Natural killer cell (primary cell): ENCODE measurements around the gene MIF4GD. TPM values are rescaled to one million over a fixed set of nuclear protein-coding genes. Genes with fewer than 3 reads are reported as not detected.

Experiments used
- ATAC-seq, 3 donors: fragments of 150-1000 bp in 2 of 3; fragments of 200-7000 bp in 1 of 3; cut with Tn5 transposase; 1 replicate in 1 of 3; 2 replicates in 2 of 3; pipeline ENCODE4 v1.10.0; 2021; ENCODE audit warnings: mild to moderate bottlenecking in 2 of 3, moderate library complexity in 2 of 3
- DNase-seq, 2 donors: peaks; one replicate each; pipeline versions ENCODE4 v3.0.0 to v3.0.0-alpha.2; 2013 to 2021; ENCODE audit warnings: mixed read lengths in 1 of 2
- H3K27ac ChIP-seq: one replicate; pipeline ENCODE4 v1.5.1; 2013; ENCODE audit warnings: mild to moderate bottlenecking, low read length
- H3K27me3 ChIP-seq: one replicate; pipeline ENCODE4 v1.6.1; 2013; ENCODE audit warnings: low read length; ENCODE audit not compliant: control insufficient read depth, insufficient read depth
- H3K36me3 ChIP-seq: one replicate; pipeline ENCODE4 v1.6.1; 2013; ENCODE audit warnings: low read length; ENCODE audit not compliant: control insufficient read depth, insufficient read depth
- H3K4me1 ChIP-seq: one replicate; pipeline ENCODE4 v1.6.1; 2013; ENCODE audit warnings: low read length; ENCODE audit not compliant: control insufficient read depth, insufficient read depth
- H3K4me3 ChIP-seq: one replicate; pipeline ENCODE4 v1.5.1; 2013; ENCODE audit warnings: low read length
- H3K9me3 ChIP-seq: one replicate; pipeline ENCODE4 v1.6.1; 2013; ENCODE audit warnings: low read length; ENCODE audit not compliant: control insufficient read depth, insufficient read depth
- H3K27ac Mint-ChIP-seq, 2 donors: one replicate each; pipeline ENCODE4 v1.8.0; 2022; ENCODE audit warnings: mild to moderate bottlenecking in 2 of 2, mixed read lengths in 2 of 2, moderate library complexity in 1 of 2
- H3K27me3 Mint-ChIP-seq, 2 donors: one replicate each; pipeline ENCODE4 v1.8.0; 2022; ENCODE audit warnings: low read depth in 2 of 2, mixed read lengths in 2 of 2
- H3K36me3 Mint-ChIP-seq: one replicate; pipeline ENCODE4 v1.8.0; 2022; ENCODE audit warnings: mixed read lengths
- H3K4me1 Mint-ChIP-seq, 2 donors: one replicate each; pipeline ENCODE4 v1.8.0; 2022; ENCODE audit warnings: mixed read lengths in 2 of 2
- H3K4me3 Mint-ChIP-seq: one replicate; pipeline ENCODE4 v1.8.0; 2022; ENCODE audit warnings: mild to moderate bottlenecking, moderate library complexity, mixed read lengths
- H3K9me3 Mint-ChIP-seq, 2 donors: one replicate each; pipeline ENCODE4 v1.8.0; 2022; ENCODE audit warnings: mixed read lengths in 2 of 2
- WGBS: methylation state at CpG from one replicate; pipeline ENCODE4 v1.1.7; 2013; ENCODE audit warnings: missing lambda C conversion rate; ENCODE audit not compliant: insufficient coverage; 5-methylcytosine and 5-hydroxymethylcytosine counted together
- intact Hi-C: fragments of 100-400 bp; cut with micrococcal nuclease; formaldehyde crosslinking; loops from one replicate; pipeline ENCODE4 v1.14.2; 2022
- total RNA-seq, 4 donors: library from RNA; stranded (reverse); fragments of 120-200 nt in 1 of 4; gene quantifications; one replicate each; pipeline versions ENCODE4 v1.2.3 to v1.2.4, GENCODE V29; 2013 to 2022
- TF ChIP-seq, protein P1 (sequence below): fragments of 200-600 bp; IDR thresholded peaks from one replicate; pipeline ENCODE4 v1.8.0; 2022; ENCODE audit warnings: antibody characterized with exemption

Gene MIF4GD
- total RNA-seq, 3 donors from 2014 or later (not counting 1 experiment from before 2014, with no cell fraction given): 44.5 to 56.9 (median 50.3) TPM

DNA sequence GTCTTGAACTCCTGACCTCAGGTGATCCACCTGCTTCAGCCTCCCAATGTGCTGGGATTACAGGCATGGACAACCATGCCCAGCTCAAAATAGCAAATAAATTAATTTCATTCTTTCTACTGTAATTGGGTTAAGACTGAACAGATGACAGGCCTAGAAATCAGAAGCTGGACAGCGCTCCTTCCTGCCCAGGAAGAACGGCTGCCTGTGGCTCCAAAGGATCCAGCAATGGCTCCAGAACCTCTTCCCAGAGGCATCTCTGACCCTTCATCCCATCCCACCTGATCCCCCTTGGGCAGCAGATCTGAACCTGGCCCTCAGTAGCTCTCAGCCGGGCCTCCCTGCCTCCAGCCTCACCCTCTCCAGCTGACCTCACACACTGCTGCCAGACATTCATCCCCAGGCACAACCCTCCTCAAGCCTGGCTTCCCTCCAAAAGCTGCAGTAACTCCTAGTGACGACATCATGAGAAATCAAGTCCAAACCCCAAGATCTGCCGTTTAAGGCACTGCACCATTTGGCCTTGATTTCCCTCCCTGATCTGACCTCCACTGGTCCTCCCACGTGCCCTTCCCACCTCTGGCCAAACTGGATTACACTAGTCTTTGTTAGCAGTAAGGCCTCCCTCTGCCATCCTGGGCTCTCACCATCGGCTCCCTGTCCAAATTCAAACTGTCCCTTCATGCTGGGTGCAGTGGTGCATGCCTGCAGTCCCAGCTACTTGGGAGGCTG, 3.1 kb upstream of the MIF4GD start:
- ATAC-seq: no peak
- peaks cover 32% of the 10 kb centered on the region for H3K4me1 ChIP-seq
- no peak overlapping the region for H3K4me3 ChIP-seq
- peak in 1 of 2 donors; percentile 3 for DNase-seq
- H3K9me3 ChIP-seq: no peaks in the 10 kb centered on the region
- H3K4me3 Mint-ChIP-seq: peak overlapping the region; percentile 45
- TF ChIP-seq, protein P1, sequence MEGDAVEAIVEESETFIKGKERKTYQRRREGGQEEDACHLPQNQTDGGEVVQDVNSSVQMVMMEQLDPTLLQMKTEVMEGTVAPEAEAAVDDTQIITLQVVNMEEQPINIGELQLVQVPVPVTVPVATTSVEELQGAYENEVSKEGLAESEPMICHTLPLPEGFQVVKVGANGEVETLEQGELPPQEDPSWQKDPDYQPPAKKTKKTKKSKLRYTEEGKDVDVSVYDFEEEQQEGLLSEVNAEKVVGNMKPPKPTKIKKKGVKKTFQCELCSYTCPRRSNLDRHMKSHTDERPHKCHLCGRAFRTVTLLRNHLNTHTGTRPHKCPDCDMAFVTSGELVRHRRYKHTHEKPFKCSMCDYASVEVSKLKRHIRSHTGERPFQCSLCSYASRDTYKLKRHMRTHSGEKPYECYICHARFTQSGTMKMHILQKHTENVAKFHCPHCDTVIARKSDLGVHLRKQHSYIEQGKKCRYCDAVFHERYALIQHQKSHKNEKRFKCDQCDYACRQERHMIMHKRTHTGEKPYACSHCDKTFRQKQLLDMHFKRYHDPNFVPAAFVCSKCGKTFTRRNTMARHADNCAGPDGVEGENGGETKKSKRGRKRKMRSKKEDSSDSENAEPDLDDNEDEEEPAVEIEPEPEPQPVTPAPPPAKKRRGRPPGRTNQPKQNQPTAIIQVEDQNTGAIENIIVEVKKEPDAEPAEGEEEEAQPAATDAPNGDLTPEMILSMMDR: no peak
- H3K4me1 Mint-ChIP-seq: peaks cover 7 to 21% of the 10 kb centered on the region in 2 donors
- peaks cover 10% of the 10 kb centered on the region for H3K36me3 ChIP-seq
- no peaks in the 10 kb centered on the region for H3K9me3 Mint-ChIP-seq
- no peak overlapping the region for H3K27ac ChIP-seq
- no peaks in the 10 kb centered on the region for H3K27me3 ChIP-seq
- no peaks in the 10 kb centered on the region for H3K27me3 Mint-ChIP-seq
- 94% methylated on average over 7 of the region's 7 CpGs for WGBS
- intact Hi-C loops: no loop called here
- H3K36me3 Mint-ChIP-seq: no peaks in the 10 kb centered on the region
- peak overlapping the region in 1 of 2 donors; percentile 72 for H3K27ac Mint-ChIP-seq

DNA sequence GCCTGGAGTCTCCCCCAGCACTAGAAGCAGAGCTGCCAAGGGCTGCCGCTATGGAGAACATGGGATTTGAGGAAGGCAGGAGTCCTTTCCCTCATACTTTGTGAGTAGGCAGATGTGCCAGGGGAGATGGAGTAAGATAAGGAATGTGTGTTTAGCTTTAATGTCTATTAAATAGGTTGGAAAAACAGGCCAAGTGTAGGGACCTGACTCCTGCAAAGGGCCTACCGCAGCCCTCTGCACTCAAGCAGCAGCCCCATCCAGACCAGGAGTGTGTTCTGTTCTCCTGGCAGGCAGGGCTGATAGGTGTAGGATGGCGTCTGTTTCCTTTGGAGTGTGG, 1.8 kb upstream of the MIF4GD start:
- Mint-ChIP-seq H3K27me3 (no peaks in the 10 kb centered on the region), H3K4me3 (peak overlapping the region; percentile 28), H3K9me3 (no peaks in the 10 kb centered on the region), H3K4me1 (peaks cover 10 to 25% of the 10 kb centered on the region in 2 donors), H3K36me3 (no peaks in the 10 kb centered on the region), H3K27ac (peak overlapping the region in 1 of 2 donors; percentile 81)
- TF ChIP-seq, protein P1: no peak
- Histone ChIP-seq H3K9me3 (no peaks in the 10 kb centered on the region), H3K4me3 (no peak overlapping the region), H3K27ac (no peak overlapping the region), H3K27me3 (no peaks in the 10 kb centered on the region), H3K4me1 (peaks cover 35% of the 10 kb centered on the region), H3K36me3 (peaks cover 10% of the 10 kb centered on the region)
- WGBS: 88% methylated on average over 3 of the region's 3 CpGs
- DNase-seq (peak in 1 of 2 donors; percentile 11), ATAC-seq (no peak)
- intact Hi-C loops: no loop called here

DNA sequence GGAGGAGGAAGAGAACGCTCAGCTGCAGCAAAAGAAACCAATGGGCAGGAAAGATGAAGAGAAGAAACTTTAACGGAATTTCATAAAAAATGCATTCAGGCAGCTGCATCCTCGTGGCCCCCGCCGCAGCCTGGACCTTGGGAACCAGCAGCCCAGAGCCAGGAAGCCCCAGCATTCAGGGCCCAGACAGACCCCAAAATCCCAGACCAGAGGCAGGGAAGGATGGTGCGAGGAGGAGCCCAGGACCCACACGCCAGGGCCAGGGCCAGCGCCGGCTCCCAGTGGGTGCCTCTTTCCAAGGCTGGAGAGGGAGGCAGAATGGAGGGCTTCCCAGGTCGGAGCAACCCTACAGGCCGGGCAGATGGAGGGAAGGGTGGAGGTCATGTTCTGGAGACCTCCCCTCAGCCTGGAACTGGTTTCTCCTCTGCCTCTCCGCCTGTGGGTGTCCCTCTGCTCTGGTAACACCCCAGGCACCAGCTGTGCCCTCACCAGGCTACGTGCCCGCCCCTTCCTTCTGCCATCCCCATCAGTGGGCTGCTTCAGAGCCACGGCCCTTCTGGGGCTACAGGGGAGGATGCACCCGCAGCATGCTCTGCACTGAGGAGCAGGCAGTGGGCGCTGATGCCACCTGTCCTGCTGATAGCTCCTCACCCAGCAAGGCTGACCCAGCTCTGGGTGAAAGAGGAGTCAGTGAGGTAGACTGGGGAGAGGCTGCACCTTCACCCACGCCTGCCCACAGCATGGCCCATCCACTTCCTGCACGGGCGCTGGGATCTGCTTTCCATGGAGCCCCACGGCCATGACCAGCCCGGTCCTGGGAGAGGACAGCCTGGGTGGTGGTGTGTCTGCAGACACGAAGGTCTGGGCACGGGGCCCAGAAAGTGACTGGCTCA, 1.2 kb upstream of the MIF4GD start:
- Histone ChIP-seq H3K4me1 (peaks cover 39% of the 10 kb centered on the region), H3K9me3 (no peaks in the 10 kb centered on the region), H3K27ac (peak overlapping the region; percentile 91), H3K27me3 (no peaks in the 10 kb centered on the region), H3K4me3 (peak overlapping the region; percentile 81), H3K36me3 (peaks cover 7% of the 10 kb centered on the region)
- peak overlapping the region; percentile 88 for H3K4me3 Mint-ChIP-seq
- DNase-seq: peak in 1 of 2 donors; percentile 28
- H3K27ac Mint-ChIP-seq: peak overlapping the region; percentile 81 to 91
- H3K27me3 Mint-ChIP-seq: no peaks in the 10 kb centered on the region
- H3K4me1 Mint-ChIP-seq: peaks cover 10 to 25% of the 10 kb centered on the region in 2 donors
- no peaks in the 10 kb centered on the region for H3K9me3 Mint-ChIP-seq
- no peaks in the 10 kb centered on the region for H3K36me3 Mint-ChIP-seq
- intact Hi-C loops: loop anchor here (1.0 kb wide), 1 partner anchor 17 kb away; the partner anchor contains the start of gene SLC25A19
- WGBS: 62% methylated on average over 24 of the region's 24 CpGs
- TF ChIP-seq, protein P1: no peak
- ATAC-seq: no peak
